ENCODE measurements around the gene SNAPC4.
A peak's percentile ranks its signal among the peaks of the same experiment; 100 is the strongest.

The SNAPC4 gene

GRCh38 chr9:136367296-136368145, 32.4 kb downstream of the SNAPC4 start:
- DNase-seq, result no peak

GRCh38 chr9:136366826-136367225, 33.1 kb downstream of the SNAPC4 start:
- DNase-seq, result no peak

GRCh38 chr9:136365775-136366222, 34.2 kb downstream of the SNAPC4 start:
- no peak for DNase-seq

GRCh38 chr9:136364942-136365774, 34.8 kb downstream of the SNAPC4 start:
- peak; percentile 61 for DNase-seq

- no peak for DNase-seq
Observed at GRCh38 chr9:136363949-136364748, 35.8 kb downstream of the SNAPC4 start.

GRCh38 chr9:136363106-136363948, 36.6 kb downstream of the SNAPC4 start, which contains the start of gene DNLZ:
Gene DNLZ (minus strand): TSS chr9:136363744. CDS start chr9:136363714, 30 bp downstream.
- no peak for DNase-seq

- DNase-seq, result no peak
Observed at GRCh38 chr9:136362450-136362784, 37.6 kb downstream of the SNAPC4 start.

GRCh38 chr9:136361754-136362449, 38.1 kb downstream of the SNAPC4 start:
- DNase-seq, result no peak

- DNase-seq, result no peak
Observed at GRCh38 chr9:136361047-136361753, 38.8 kb downstream of the SNAPC4 start.

- DNase-seq, result no peak
Observed at GRCh38 chr9:136359774-136360718, 39.9 kb downstream of the SNAPC4 start.

GRCh38 chr9:136358888-136359287, 41.1 kb downstream of the SNAPC4 start:
- DNase-seq, result no peak

- no peak for DNase-seq
Observed at GRCh38 chr9:136358016-136358415, 42.0 kb downstream of the SNAPC4 start.

- DNase-seq, result no peak
Observed at GRCh38 chr9:136357202-136357725, 42.7 kb downstream of the SNAPC4 start.

GRCh38 chr9:136355616-136356557, 44.1 kb downstream of the SNAPC4 start:
- no peak for DNase-seq

- no peak for DNase-seq
Observed at GRCh38 chr9:136354592-136355085, 45.3 kb downstream of the SNAPC4 start.

- no peak for DNase-seq
Observed at GRCh38 chr9:136353757-136354488, 46.0 kb downstream of the SNAPC4 start.

GRCh38 chr9:136353088-136353487, 46.9 kb downstream of the SNAPC4 start:
- DNase-seq, result no peak

Data from NCI-H524 treated with DMSO at 0.1 percent for 48 hours (cell line).